ENCODE results near the gene PCDHA4. TPM values are rescaled to one million over a fixed set of nuclear protein-coding genes. Genes with fewer than 3 reads are reported as not detected.
A peak's percentile ranks its signal among the peaks of the same experiment; 100 is the strongest.
"Not testable (repeated sequence)": the region's sequence is repeated elsewhere in the genome, so short reads cannot be mapped to it uniquely, and the experiment has no call there.

The PCDHA4 gene
- total RNA-seq, 2 experiments from 2014 or later = not detected

- TF ChIP-seq, protein P1, sequence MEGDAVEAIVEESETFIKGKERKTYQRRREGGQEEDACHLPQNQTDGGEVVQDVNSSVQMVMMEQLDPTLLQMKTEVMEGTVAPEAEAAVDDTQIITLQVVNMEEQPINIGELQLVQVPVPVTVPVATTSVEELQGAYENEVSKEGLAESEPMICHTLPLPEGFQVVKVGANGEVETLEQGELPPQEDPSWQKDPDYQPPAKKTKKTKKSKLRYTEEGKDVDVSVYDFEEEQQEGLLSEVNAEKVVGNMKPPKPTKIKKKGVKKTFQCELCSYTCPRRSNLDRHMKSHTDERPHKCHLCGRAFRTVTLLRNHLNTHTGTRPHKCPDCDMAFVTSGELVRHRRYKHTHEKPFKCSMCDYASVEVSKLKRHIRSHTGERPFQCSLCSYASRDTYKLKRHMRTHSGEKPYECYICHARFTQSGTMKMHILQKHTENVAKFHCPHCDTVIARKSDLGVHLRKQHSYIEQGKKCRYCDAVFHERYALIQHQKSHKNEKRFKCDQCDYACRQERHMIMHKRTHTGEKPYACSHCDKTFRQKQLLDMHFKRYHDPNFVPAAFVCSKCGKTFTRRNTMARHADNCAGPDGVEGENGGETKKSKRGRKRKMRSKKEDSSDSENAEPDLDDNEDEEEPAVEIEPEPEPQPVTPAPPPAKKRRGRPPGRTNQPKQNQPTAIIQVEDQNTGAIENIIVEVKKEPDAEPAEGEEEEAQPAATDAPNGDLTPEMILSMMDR (IDR thresholded peaks at IDR 0.05) = no peak
- H3K9me3 Mint-ChIP-seq = peaks cover 16% of the 10 kb centered on the region
- H3K36me3 Mint-ChIP-seq (ENCODE audit: low read depth) = peaks cover 3% of the 10 kb centered on the region
- peaks cover 38% of the 10 kb centered on the region for H3K27me3 Mint-ChIP-seq
- ChIA-PET POLR2A (no interaction called here), CTCF (interaction anchor here (0.9 to 1.5 kb wide), 2 partner anchors 19 to 486 kb away, joined by 3 to 4 read pairs; no protein-coding TSS in a partner anchor)
- H3K4me3 Mint-ChIP-seq = no peak overlapping the region
- DNase-seq = no peak
- H3K27ac Mint-ChIP-seq = no peak overlapping the region
- no peak for ATAC-seq
- H3K4me1 Mint-ChIP-seq (ENCODE audit: low read depth) = no peaks in the 10 kb centered on the region
- intact Hi-C loops (cut with micrococcal nuclease) = no loop called here
These were observed 29.0 kb downstream of the PCDHA4 start for GRCh38 chr5:140835622-140836510.

DNA sequence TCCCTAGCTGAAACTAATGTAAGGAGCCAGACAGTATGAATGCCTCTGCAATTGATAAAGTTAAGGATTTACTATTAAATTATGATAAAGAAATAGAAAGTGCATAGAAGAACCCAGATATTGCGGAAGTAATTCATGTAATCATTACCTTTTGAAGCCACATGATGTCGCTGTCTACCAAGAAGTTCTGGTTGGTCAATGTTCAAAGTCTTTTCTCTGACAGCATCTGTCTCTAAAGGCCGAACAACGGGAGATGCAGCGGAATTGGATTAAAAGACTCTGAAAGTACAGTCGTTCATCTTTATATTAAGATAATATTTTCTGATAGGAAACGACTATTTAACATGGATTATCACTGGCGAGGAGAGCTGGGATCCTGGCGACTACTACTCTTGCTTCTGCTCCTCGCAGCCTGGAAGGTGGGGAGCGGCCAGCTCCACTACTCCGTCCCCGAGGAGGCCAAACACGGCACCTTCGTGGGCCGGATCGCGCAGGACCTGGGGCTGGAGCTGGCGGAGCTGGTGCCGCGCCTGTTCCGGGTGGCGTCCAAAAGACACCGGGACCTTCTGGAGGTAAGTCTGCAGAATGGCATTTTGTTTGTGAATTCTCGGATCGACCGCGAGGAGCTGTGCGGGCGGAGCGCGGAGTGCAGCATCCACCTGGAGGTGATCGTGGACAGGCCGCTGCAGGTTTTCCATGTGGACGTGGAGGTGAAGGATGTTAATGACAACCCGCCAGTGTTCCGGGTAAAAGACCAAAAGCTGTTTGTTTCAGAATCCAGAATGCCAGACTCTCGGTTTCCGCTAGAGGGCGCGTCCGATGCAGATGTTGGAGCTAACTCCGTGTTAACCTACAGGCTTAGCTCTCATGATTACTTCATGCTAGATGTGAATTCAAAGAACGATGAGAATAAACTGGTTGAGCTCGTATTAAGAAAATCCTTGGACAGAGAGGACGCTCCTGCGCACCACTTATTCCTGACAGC lies 34.4 kb downstream of the PCDHA4 start, which contains the start of gene PCDHA8:
TSS of gene PCDHA8 (plus strand) at position 210 of the 985 bp plus-strand sequence. CDS start at position 345, 135 bp downstream.
- TF ChIP-seq, protein P1 (IDR thresholded peaks at IDR 0.05) = peak; percentile 7

GRCh38 chr5:140842798-140843733 lies 36.2 kb downstream of the PCDHA4 start:
- TF ChIP-seq, protein P1 (IDR thresholded peaks at IDR 0.05) = no peak
- Mint-ChIP-seq H3K36me3 (ENCODE audit: low read depth) (peaks cover 4% of the 10 kb centered on the region), H3K4me1 (ENCODE audit: low read depth) (no peaks in the 10 kb centered on the region), H3K27ac (no peak overlapping the region), H3K9me3 (peaks cover 16% of the 10 kb centered on the region), H3K4me3 (no peak overlapping the region), H3K27me3 (peaks cover 24% of the 10 kb centered on the region)
- CTCF ChIA-PET = no interaction called here
- intact Hi-C loops (cut with micrococcal nuclease) = no loop called here
- DNase-seq (no peak), ATAC-seq (no peak)
- POLR2A ChIA-PET = no interaction called here

More for the DNA sequence above, 34.4 kb downstream of the PCDHA4 start, which contains the start of gene PCDHA8:
- Mint-ChIP-seq H3K27me3 (peaks cover 17% of the 10 kb centered on the region), H3K4me3 (no peak within 1 kb of the TSS), H3K4me1 (ENCODE audit: low read depth) (no peaks in the 10 kb centered on the region), H3K27ac (no peak within 1 kb of the TSS), H3K9me3 (peaks cover 8% of the 10 kb centered on the region), H3K36me3 (ENCODE audit: low read depth) (peaks cover 4% of the 10 kb centered on the region)
- ChIA-PET POLR2A (no interaction called here), CTCF (interaction anchor here (0.6 to 2.2 kb wide), 12 partner anchors 11 to 572 kb away, joined by 3 to 7 read pairs (median 4); partner anchors contain the start of genes PCDHA10, PCDHA5, PCDHA6 and PCDHGA10)
- DNase-seq = peak; percentile 24
- no peak for ATAC-seq
- intact Hi-C loops (cut with micrococcal nuclease) = no loop called here

DNA sequence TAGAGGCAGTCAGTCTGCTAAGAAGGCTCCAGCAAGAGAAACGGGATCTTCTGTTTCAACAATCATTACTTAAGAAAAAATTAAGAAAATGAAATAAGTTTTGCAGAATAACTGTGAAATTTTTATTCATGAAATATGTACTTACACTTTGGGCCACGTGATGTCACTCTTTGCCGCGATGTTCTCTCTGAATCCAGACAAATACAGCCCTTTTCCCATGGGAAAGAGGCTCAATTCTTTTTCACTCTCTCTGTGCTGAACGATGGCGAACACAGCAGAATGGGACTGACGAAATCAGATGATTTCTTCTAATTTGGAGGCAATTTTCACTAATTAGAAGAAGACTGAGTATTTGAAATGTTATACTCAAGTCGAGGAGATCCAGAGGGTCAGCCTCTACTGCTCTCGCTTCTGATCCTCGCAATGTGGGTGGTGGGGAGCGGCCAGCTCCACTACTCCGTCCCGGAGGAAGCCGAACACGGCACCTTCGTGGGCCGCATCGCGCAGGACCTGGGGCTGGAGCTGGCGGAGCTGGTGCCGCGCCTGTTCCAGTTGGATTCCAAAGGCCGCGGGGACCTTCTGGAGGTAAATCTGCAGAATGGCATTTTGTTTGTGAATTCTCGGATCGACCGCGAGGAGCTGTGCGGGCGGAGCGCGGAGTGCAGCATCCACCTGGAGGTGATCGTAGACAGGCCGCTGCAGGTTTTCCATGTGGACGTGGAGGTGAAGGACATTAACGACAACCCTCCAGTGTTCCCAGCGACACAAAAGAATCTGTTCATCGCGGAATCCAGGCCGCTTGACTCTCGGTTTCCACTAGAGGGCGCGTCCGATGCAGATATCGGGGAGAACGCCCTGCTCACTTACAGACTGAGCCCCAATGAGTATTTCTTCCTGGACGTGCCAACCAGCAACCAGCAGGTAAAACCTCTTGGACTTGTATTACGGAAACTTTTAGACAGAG lies 41.6 kb downstream of the PCDHA4 start, which contains the start of gene PCDHA9:
TSS of gene PCDHA9 (plus strand) at position 244 of the 964 bp plus-strand sequence. CDS start at position 358, 114 bp downstream.
- H3K36me3 Mint-ChIP-seq (ENCODE audit: low read depth); ATAC-seq; POLR2A ChIA-PET; H3K9me3 Mint-ChIP-seq; H3K27ac Mint-ChIP-seq; DNase-seq; intact Hi-C loops (cut with micrococcal nuclease); CTCF ChIA-PET; H3K4me1 Mint-ChIP-seq (ENCODE audit: low read depth); H3K4me3 Mint-ChIP-seq: not testable (repeated sequence)
- peaks cover 18% of the 10 kb centered on the region for H3K27me3 Mint-ChIP-seq

DNA sequence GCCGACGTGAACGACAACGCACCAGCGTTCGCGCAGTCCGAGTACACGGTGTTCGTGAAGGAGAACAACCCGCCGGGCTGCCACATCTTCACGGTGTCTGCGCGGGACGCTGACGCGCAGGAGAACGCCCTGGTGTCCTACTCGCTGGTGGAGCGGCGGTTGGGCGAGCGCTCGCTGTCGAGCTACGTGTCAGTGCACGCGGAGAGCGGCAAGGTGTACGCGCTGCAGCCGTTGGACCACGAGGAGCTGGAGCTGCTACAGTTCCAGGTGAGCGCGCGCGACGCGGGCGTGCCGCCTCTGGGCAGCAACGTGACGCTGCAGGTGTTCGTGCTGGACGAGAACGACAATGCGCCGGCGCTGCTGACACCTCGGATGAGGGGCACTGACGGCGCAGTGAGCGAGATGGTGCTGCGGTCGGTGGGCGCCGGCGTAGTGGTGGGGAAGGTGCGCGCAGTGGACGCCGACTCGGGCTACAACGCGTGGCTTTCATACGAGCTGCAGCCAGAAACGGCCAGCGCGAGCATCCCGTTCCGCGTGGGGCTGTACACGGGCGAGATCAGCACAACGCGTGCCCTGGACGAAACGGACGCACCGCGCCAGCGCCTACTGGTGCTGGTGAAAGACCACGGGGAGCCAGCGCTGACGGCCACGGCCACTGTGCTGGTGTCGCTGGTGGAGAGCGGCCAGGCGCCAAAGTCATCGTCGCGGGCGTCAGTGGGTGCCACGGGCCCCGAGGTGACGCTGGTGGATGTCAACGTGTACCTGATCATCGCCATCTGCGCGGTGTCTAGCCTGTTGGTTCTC lies 43.2 kb downstream of the PCDHA4 start:
- ATAC-seq, CTCF ChIA-PET: not testable (repeated sequence)

More for the DNA sequence above, 43.2 kb downstream of the PCDHA4 start:
- H3K9me3 Mint-ChIP-seq; intact Hi-C loops (cut with micrococcal nuclease); H3K4me3 Mint-ChIP-seq; DNase-seq; H3K27ac Mint-ChIP-seq; H3K4me1 Mint-ChIP-seq (ENCODE audit: low read depth); POLR2A ChIA-PET; H3K36me3 Mint-ChIP-seq (ENCODE audit: low read depth): not testable (repeated sequence)
- peaks cover 21% of the 10 kb centered on the region for H3K27me3 Mint-ChIP-seq
